Ishikawa (cell line): ENCODE measurements around the gene DUSP15.

ENCODE experiments used
- CEBPB ChIP-seq: IDR thresholded peaks from 2 replicates; pipeline ENCODE4 v1.6.1; 2012
- CREB1 ChIP-seq: IDR thresholded peaks from 2 replicates; pipeline ENCODE4 v1.6.1; 2012; ENCODE audit warnings: low read depth
- EP300 ChIP-seq: IDR thresholded peaks from 2 replicates; pipeline ENCODE4 v1.6.1; 2012; ENCODE audit warnings: borderline replicate concordance
- RAD21 ChIP-seq: IDR thresholded peaks from 2 replicates; pipeline ENCODE4 v1.6.1; 2012; ENCODE audit warnings: low read depth
- TAF1 ChIP-seq: IDR thresholded peaks from 2 replicates; pipeline ENCODE4 v1.6.1; 2012; ENCODE audit warnings: low read depth, mild to moderate bottlenecking
- TCF12 ChIP-seq: IDR thresholded peaks from 2 replicates; pipeline ENCODE4 v1.6.1; 2012; ENCODE audit warnings: low read depth
- TEAD4 ChIP-seq: IDR thresholded peaks from 2 replicates; pipeline ENCODE4 v1.6.1; 2012

DNA sequence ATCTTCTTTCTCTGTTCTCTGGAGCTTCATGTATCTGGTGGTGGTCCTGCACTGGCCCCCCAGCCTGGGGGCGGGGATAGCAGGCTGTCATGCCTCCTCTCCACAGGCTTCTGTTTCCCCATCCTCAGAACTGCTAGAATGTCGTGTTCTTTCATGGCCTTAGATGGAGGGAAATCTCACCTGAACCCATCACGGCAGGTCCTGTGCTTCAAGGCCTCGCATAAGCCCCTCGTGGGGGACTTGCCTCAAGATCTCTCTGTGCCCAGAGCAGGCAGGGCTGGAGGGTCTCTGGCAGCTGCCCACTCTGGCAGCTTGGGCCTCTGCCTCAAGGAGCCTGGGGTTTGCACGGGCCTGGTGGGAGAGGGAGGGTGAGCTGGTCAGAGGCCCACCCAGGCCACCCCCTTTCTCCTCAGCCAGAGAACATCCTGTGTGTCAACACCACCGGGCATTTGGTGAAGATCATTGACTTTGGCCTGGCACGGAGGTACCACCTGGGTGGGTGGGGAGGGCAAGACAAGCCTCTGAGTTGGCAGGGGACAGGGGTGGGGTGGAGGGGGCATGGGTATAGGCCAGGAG is 39.8 kb downstream of the DUSP15 start:
- TF ChIP-seq EP300 (no peak), TCF12 (no peak), TAF1 (no peak), TEAD4 (no peak), CEBPB (no peak), CREB1 (no peak), RAD21 (no peak)
